ENCODE measurements around the gene CFAP300.
A peak's percentile ranks its signal among the peaks of the same experiment; 100 is the strongest.

Gene CFAP300

GRCh38 chr11:102047305-102047924, at the start of gene CFAP300:
Gene CFAP300, plus strand, starts transcription at chr11:102047437. Its CDS starts 34 bp downstream, at chr11:102047471.
- peak in 10 of 14 donors; percentile 1 to 39 (median 10) for DNase-seq

GRCh38 chr11:102001657-102002338, 45.4 kb upstream of the CFAP300 start:
- DNase-seq = no peak

- DNase-seq = no peak
Measured at GRCh38 chr11:102004220-102004619, 43.0 kb upstream of the CFAP300 start.

GRCh38 chr11:102005306-102005705, 41.9 kb upstream of the CFAP300 start:
- no peak for DNase-seq

- DNase-seq = no peak
Measured at GRCh38 chr11:102006835-102007566, 40.2 kb upstream of the CFAP300 start.

GRCh38 chr11:102007567-102008437, 39.4 kb upstream of the CFAP300 start:
- DNase-seq = peak in 1 of 14 donors; percentile 3

- DNase-seq = no peak
Measured at GRCh38 chr11:102010776-102011494, 36.3 kb upstream of the CFAP300 start.

- no peak for DNase-seq
Measured at GRCh38 chr11:102012946-102013345, 34.3 kb upstream of the CFAP300 start.

GRCh38 chr11:102014756-102015155, 32.5 kb upstream of the CFAP300 start:
- no peak for DNase-seq

- DNase-seq = no peak
Measured at GRCh38 chr11:102017026-102017425, 30.2 kb upstream of the CFAP300 start.

- no peak for DNase-seq
Measured at GRCh38 chr11:102026217-102026616, 21.0 kb upstream of the CFAP300 start.

- DNase-seq = no peak
Measured at GRCh38 chr11:102026959-102027358, 20.3 kb upstream of the CFAP300 start.

GRCh38 chr11:102036757-102037156, 10.5 kb upstream of the CFAP300 start:
- DNase-seq = no peak

- DNase-seq = no peak
Measured at GRCh38 chr11:102046841-102047240, 396 bp upstream of the CFAP300 start.

GRCh38 chr11:102050927-102051575, 3.8 kb downstream of the CFAP300 start:
- DNase-seq = no peak

GRCh38 chr11:102061276-102061675, 14.0 kb downstream of the CFAP300 start:
- DNase-seq = no peak

- DNase-seq = no peak
Measured at GRCh38 chr11:102062106-102062505, 14.9 kb downstream of the CFAP300 start.

- no peak for DNase-seq
Measured at GRCh38 chr11:102064316-102064715, 17.1 kb downstream of the CFAP300 start.

GRCh38 chr11:102070766-102071165, 23.5 kb downstream of the CFAP300 start:
- DNase-seq = no peak

GRCh38 chr11:102071497-102072472, 24.5 kb downstream of the CFAP300 start:
- DNase-seq = no peak
